Right lobe of liver (tissue), 4 donors: ENCODE measurements around the gene CCM2L.

Experiments
- POLR2A ChIP-seq: fragments of 450-650 bp; IDR thresholded peaks from one replicate; pipeline ENCODE4 v1.6.1; 2017; ENCODE audit warnings: antibody characterized with exemption, mild to moderate bottlenecking
- TF ChIP-seq, protein P1 (sequence below), 4 donors: fragments of 200-600 bp in 3 of 4; fragments of 450-650 bp in 1 of 4; IDR thresholded peaks; one replicate each; pipeline versions ENCODE4 v1.5.1 to v1.8.0; 2016 to 2022; ENCODE audit warnings: antibody characterized with exemption in 4 of 4, mild to moderate bottlenecking in 2 of 4
- donor health status: DM: no; HTN: no; CAD: no.
- donor health status: DM: no; HTN: no; CAD: no.
- donor health status: DM: no; HTN: yes; CAD: no.

DNA sequence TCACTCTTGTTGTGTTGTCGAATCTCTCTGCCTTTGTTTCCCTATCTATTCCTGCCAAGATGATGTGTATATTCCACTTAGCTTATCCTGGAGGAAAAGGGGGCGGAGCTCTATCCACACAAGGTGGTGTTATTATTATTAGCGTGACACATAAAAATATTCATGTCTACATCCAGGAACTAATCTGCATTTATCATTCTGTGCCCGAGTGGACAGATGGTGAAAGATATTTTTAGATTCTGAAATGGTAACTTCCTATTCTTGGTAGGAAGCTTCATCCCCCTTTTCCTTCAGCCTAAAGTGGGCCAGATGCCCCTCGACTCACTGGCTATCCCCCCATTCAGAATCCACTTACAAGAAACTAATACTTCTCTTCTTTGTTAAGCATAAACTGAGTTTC lies 40.2 kb upstream of the CCM2L start:
- TF ChIP-seq, protein P1, sequence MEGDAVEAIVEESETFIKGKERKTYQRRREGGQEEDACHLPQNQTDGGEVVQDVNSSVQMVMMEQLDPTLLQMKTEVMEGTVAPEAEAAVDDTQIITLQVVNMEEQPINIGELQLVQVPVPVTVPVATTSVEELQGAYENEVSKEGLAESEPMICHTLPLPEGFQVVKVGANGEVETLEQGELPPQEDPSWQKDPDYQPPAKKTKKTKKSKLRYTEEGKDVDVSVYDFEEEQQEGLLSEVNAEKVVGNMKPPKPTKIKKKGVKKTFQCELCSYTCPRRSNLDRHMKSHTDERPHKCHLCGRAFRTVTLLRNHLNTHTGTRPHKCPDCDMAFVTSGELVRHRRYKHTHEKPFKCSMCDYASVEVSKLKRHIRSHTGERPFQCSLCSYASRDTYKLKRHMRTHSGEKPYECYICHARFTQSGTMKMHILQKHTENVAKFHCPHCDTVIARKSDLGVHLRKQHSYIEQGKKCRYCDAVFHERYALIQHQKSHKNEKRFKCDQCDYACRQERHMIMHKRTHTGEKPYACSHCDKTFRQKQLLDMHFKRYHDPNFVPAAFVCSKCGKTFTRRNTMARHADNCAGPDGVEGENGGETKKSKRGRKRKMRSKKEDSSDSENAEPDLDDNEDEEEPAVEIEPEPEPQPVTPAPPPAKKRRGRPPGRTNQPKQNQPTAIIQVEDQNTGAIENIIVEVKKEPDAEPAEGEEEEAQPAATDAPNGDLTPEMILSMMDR (IDR thresholded peaks at IDR 0.05) = no peak
- TF ChIP-seq POLR2A = no peak
